GM03348 (cell line): Measurements from ENCODE around the gene DCAF11.
A peak's percentile ranks its signal among the peaks of the same experiment; 100 is the strongest.

Experiments used
- DNase-seq: peaks from one replicate; pipeline ENCODE4 v3.0.0; 2012; ENCODE audit warnings: low spot score

DCAF11 gene

DNA sequence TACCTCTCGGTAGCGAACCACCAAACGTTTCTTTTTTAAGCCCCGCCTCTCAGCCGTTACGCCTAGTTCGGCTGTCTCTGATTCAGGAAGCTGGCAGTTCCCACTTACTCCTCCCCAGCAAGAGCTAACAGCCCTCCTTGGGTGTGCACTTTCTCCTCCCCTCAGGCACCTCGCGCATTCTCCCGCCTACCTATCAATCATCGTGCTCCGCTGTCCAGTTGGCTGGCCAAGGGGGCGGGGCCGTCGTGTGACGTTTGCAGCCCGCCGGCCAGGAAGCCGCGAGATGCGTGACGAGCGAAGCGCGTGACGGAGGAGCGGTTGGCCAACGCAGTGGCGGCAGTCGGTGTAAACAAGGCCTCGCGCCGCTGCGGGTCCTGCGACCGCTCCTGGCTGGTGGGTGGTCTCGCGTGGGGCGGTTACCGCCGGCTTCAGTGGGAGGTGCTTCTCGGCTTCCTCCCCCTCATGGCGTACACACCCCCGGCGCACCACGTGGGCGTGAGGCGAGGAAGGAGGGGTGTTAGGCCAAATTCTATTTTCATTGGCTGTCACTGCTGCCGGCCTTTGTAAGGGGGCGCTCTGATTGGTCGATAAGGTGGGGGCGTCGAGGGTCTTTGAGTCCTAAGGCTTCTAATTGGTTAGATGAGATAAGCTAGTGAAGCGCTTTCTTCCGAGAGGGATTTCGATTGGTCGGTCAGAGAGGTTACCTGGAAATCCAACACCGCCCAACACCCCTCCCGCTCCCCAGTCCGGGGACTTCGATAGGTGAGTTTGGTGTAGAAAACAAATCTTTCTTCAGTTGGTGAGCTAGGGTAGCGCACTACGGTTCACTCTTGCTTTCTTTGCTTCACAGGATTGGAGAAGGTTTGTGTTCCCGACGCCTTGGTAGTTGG, at the start of gene DCAF11, which contains the start of gene NRL:
Gene DCAF11 (plus strand): TSS at position 246 of the 890 bp plus-strand sequence. CDS start 818 bp downstream, outside the sequence.
Gene NRL (minus strand): TSS at position 418 of the 890 bp plus-strand sequence. CDS start 32,101 bp downstream, outside the sequence.
- DNase-seq = peak; percentile 97

DNA sequence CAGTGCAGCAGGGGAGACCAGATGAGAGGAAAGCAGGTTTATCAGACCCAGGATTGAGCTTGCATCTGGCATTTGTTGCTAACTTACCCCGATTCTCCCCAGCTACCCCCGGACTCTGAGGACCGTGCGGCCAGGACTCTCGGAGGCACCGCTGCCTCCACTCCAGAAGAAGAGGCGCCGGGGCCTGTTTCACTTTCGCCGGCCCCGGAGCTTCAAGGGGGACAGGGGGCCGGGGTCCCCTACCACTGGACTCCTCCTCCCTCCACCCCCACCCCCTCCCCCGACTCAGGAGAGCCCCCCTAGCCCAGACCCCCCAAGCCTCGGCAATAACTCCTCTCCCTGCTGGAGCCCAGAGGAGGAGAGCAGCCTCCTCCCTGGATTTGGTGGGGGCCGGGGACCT, 49.7 kb upstream of the DCAF11 start:
- no peak for DNase-seq

DNA sequence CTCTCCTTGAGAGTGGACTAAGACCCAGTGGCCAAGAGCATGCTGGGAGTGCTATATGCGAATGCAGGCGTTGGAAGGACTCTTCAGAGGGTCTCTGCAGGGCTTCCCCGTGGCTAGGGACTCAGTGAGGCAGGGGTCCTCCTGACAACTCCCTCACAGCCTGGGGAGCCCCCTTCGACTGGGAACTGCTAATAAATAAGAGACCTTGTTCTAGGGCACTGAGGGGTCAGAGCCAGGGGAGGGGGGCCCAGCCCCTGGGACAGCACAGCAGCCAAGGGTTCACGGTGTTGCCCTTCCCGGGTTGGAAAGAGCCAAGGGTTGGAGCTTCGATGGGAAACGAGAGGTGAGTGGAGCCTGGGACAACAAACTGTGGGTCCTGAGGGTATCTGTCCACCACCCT, 49.2 kb upstream of the DCAF11 start:
- no peak for DNase-seq

DNA sequence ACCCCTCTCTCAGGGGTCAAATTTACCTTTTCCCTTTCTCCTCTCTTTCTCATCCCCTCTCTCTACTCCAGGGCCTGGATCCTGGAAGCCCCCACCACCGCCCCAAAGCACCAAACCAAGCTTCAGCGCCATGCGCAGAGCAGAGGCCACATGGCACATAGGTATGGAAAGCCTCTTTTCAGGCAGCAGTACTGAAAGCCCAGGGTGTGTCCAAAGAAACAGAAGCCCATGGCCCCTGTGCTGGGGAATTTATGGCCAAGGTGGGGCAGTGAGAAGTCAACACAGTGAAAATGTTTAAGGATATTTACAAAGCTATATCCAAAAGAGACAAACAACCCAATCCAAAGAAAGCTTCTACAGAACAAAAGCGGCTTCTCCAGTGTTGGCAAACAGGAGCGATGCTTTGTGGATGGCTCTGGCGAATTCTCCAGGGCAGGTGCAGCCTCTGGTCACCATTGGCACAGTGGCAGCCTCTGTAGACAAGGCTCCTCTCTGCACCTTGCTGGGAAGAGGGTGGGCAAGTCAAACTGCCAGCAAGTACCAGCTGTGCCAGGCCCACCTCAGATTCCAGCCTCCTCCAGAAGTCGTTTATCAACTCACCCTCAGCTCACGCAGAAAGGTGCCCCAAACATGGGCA, 48.0 kb upstream of the DCAF11 start:
- DNase-seq = no peak

DNA sequence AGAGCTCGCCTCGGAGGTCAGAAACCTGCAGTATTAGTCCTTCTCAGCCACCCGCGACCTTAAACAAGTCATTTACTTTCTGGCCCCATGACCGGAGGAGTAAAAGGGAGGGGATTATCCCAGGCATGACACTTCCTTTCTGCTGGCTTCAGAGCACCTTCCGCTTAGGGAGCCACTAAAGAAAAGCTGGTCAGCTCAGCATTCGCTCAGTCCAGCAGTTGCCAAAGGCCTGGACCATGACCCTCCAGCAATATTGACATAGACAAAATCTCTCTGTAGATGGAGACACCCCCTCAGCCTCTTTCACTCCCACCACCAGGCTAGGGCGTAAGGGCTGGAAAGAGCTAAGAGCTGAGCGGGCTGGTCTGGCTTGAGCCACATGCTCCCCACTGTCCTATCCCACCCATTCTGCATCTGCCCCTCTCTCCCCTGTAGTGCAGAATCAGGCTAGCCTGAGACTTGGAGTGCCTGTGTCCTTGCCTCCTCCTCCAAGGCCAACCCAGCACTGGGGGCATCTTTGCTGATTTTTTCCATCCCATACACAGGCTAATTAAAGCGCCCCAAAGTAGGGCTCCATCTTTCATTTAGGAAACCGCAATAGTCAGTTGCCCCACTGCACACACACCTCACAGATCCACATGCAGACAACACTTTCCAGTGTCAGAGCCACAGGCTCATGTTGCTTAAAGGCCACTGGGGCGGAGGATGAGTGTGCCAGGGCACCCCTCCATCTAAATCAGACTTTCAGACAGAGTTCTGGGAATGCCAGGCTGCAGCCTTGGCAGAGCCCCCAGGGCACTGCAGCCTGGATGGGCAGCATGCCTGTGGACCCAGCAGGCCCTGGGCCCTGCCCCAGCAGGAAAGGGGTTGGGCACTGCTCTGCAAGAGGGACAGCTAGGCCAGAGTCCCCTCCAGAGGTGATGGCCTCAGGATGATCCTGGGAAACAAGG, 47.2 kb upstream of the DCAF11 start:
- DNase-seq = no peak

DNA sequence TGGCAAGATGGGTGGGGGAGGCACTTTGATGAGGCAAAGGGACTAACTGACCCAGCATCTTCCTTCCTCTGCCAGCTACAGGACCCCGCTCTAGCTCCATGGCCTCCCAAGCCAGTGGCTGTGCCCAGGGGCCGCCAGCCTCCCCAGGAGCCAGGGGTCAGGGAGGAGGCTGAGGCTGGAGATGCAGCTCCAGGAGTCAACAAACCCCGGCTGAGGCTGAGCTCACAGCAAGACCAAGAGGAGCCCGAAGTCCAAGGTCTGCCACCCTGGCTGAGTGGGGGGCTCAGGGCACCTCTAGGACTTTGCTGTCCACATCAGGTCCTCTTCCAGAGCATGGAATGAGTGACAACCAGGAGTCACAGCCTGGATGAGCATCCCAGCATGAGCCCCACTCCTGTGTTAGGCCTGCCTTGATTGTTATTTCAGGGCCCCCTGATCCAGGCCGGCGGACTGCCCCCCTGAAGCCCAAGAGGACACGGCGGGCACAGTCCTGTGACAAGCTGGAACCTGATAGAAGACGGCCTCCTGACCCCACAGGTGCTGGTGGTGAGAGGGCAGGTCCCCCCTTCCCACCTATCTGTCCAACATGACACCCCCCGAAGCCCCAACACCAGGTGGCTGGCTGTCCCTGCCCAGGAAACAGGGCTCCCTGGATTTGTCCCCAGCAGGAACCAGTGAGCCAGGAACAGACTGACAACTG, 45.7 kb upstream of the DCAF11 start:
- no peak for DNase-seq

DNA sequence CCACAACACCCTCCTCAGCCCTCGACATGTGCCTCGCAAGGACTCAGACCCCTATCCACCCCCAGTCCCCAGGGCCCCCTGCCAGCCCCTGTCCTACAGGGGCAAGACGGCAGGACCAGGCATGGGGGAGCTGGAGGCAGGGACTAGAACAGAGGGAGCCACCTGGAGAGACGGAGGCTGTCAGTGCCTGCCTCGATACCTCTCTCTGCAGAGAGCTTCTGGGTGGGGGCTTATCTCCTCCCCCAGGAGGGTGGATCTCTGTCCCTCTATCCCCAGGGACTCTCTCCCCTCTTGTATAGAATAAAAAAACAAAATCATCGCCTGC, 45.2 kb upstream of the DCAF11 start:
- no peak for DNase-seq

DNA sequence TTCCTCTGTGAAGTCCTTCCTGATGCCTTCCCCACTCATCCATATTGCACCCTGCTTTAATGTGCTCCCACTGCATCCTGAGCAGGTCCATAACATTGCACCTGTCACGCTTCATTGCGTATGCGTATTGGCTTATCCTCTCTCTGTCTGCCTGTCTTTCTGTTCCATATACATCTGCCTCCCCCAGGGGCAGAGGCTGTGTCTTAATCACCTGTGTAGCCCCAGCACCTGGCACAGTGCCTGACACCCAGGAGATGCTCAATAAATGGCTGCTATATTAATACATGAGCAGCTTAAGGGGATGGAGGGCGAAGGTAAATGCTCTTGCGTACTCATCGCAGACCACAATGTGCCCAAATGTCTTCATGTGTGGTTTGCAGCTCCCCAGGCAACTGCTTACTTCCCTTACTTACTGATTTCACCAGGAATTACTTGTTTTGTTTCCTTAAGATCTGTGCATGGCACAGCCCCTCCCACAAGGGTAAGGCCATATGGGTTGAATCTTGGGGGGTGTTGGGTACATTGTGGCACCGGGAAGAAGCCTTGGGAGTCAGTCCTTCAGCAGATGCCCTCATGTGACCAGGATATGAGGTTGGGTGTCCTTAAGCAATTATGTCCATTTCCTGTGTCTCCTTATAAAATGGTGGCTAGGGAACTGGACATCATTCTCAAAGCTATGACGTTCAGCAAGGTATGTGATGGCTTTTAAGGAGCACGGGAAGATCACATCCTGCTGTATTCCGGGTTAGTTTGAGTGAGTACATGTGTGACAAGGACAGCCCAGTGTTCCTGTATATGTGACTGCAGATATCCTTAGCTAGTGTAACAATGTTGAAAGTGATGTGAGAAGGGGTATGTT, 44.1 kb upstream of the DCAF11 start:
- DNase-seq = no peak

DNA sequence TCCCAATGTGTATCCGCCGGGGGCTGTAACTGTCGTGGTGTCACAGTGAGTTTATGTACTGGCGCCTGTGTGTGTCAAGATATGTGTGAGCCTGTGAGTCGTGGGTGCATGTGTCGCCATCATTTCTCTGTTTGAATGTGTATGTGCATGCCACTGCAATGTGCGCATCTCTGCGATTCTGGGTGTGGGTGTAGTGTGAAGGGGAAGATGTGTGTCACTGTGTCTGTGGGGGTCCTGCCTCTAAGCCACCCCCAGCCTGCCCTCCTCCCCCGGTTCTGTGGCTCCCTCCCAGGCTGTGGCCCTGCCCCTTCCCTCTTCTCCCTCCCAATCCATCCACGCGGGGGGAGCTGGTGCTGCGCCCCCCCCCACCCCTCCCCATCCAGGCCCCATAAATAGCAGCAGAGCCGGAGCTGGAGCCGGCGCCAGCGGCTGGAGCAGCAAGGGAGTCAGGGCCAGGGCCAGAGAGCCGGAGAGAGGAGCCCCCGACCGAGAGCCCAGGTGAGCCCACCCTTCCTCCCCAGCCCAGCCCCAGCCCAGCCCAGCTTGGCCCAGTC, 43.4 kb upstream of the DCAF11 start, which contains the start of gene CPNE6:
Gene CPNE6 (plus strand): TSS at position 419 of the 554 bp plus-strand sequence. CDS start 1,375 bp downstream, outside the sequence.
- no peak for DNase-seq

DNA sequence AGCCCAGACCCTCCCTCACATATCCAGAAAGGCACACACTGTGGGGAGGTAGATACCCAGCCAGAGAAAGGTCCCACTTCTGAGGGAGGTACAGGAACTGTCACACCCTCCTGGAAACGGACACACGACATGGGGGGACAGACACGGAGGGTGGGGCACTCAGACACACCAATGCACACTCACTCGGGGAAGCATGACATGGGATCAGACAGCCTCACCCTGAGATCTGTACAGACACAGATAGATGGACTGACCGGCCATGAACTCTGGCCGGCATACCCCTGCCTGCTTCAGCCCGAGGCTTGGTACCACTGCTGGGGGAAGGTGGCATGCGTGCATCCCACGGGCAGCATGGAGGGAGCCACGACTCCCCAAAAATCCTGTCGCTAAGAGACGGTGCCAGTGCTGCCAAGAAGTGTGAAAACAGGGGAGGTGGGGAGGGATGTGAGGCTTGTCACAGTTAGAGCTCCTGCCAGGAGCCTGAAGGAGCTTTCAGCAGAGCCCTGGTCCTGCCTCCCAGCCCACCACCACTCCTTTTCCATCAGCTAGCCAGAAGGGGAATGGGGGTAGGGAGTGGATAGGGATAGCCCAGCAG, 42.6 kb upstream of the DCAF11 start:
- no peak for DNase-seq

DNA sequence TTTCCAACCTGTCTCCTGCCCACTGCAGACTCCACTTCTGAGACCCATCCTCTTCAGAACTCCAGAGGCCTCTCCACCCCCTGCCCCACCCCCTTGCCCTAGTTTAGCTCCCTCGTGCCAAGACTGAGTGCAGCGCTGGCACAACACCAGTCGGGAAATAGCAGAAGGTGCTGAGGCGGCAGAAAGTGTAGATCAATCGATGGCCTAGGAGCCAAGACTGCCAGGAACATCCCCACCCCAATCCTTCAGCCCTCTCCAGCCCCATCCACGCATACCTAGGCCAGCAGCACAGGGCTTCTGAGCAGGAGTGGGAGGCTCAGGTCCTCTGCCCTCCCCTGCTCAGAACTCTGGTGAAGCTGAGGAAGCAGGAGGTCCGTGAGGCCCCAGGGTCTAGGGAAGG, 42.1 kb upstream of the DCAF11 start:
- DNase-seq = no peak

DNA sequence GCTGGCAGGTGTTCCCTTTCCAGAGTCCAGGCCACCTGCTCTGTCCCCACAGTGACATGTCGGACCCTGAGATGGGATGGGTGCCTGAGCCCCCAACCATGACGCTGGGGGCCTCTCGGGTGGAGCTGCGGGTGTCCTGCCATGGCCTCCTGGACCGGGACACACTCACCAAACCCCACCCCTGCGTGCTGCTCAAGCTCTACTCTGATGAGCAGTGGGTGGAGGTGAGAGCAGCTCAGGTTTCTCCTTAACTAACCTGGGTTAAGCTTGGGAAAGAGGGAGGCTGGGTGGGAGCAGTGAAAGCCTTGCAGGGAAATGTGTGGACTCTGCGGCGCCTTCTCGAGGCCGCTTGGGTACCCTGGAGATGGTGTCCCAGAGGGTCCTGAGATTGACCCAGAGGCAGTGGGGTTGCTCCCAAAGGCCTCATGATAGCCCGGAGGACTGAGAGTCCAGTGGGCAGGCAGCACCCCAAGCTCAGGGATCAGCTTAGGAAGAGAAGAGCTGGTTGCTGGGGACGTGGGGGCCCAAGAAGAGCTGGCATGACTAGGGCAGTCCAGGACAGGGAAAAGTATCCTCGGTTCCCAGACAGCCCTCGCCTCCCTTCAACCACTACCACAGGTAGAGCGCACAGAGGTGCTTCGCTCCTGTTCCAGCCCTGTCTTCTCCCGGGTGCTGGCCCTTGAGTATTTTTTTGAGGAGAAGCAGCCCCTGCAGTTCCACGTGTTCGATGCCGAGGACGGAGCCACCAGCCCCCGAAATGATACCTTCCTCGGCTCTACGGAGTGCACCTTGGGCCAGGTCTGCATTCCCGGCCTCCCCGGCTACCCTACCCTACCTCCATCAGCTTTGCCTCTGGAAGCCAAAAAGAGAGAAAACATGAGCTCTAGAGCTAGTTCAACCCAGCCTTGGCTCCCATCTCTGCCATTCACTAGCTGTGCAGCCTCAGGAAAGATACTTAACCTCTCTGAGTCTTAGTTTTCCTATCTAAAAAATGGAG, 41.4 kb upstream of the DCAF11 start:
- DNase-seq = no peak

DNA sequence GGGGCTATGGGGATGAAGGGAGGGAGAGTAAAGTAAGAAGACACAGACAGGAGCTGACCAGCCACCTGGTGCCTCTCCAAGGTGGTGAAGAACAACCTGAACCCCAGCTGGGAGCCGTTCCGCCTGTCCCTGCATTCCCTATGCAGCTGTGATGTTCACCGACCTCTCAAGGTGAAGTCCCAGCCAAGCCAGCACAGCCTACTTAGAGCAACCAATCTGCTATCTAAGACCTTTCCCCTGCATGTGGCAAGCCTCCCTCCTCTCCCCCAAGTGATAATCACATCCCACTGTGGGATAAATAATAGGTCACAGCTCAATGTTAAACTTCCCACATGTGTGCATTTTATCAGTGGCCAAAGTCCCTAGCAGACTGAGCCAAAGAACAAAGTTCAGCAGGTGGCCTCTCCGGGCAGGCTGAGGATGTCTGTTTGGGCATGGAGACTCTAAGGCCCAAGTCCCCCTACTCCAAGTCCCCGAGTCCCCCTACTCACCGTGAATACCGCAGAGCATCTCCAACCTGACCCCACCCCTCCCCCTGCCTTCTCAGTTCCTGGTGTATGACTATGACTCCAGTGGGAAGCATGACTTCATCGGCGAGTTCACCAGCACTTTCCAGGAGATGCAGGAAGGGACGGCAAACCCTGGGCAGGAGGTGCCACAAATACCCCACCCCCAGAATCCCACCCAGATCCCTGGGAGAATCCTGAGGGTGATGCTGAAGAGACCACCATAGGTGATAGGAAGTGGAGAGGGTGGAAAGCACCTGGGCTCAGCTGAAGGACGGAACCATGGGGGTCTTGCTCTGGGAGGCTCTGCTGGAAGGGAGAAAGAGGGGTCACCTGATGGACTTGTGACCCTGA, 39.7 kb upstream of the DCAF11 start:
- no peak for DNase-seq

DNA sequence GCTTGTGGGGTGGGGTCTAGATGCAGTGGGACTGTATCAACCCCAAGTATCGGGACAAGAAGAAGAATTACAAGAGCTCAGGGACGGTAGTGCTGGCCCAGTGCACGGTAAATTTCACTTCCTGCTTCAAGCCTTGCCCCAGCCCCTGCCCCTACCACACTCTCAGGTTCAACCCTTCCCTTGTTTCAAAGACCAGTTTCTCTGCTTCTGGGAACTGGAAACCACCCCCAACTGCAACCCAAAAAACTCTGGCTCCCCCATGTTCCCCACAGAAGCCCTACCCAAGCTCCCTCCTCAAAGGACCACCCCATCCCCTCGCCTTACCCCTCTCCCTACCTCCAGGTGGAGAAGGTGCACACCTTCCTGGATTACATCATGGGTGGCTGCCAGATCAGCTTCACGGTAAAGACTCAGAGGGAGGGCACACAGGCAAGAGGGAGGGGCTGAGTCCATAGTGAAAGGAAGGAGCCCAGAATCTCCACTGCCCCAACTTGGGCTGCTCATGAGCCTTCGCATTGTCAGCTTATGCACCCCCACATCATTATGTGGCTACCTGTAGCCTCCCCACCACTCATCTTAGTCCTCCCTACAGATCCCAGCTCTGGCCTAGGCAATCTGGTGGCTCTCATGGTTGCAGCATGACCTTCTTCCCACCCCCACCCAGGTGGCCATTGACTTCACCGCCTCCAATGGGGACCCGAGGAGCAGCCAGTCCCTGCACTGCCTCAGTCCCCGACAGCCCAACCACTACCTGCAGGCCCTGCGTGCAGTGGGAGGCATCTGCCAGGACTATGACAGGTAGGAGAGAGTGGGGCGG, 38.9 kb upstream of the DCAF11 start:
- no peak for DNase-seq

DNA sequence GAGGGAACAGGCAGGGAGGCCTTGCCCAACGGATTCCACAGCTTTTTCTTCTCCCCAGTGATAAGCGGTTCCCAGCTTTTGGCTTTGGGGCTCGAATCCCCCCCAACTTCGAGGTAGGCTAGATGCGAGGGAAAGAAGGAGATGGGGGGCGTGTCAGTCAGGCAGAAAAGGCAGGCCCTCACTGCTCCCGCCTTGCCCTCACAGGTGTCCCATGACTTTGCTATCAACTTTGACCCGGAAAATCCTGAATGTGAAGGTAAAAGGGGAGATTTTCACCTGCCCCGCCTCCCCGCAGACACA, 38.3 kb upstream of the DCAF11 start:
- no peak for DNase-seq

DNA sequence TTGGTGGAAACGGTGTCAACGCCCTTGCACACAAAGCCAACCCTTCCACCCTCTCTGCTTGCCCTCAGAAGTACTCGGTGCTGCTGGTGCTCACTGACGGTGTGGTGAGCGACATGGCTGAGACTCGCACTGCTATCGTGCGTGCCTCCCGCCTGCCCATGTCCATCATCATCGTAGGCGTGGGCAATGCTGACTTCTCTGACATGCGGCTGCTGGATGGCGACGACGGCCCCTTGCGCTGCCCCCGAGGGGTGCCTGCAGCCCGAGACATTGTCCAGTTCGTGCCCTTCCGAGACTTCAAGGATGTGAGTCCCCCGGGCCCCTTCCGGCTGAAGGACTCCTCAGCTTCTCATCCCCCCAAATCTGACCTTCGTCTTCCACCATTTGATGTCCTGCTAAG, 37.5 kb upstream of the DCAF11 start:
- no peak for DNase-seq

DNA sequence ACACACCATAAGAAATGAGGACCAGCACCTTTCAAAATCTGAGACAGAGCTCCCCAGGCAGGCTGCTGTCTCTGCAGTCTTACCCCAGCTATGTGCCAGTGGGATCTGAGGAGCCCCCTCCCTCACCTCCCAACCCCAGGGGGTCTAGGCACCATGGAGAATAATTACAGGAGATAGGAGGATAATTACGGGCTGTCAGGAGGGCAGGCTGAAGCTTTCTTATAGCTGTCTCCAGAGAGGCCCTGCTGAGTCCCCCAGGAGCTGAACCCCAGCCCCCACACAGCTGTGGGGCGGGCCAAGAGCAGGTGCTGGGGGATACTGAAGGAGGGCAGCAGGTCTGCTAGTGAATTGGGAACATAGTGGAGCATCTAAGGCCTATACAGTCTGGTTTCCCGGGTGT, 36.4 kb upstream of the DCAF11 start:
- DNase-seq = no peak
